HG03442 (cell line): ENCODE results near the gene TTC16.
"Not testable (repeated sequence)": the region's sequence is repeated elsewhere in the genome, so short reads cannot be mapped to it uniquely, and the experiment has no call there.

Experiments used
- ATAC-seq: cut with Tn5 transposase; IDR thresholded peaks from one replicate; pipeline ENCODE4 v1.9.1; 2021; ENCODE audit warnings: mild to moderate bottlenecking, moderate library complexity; ENCODE audit not compliant: unreplicated experiment

TTC16 gene

GRCh38 chr9:127738666-127739065, 22.8 kb downstream of the TTC16 start:
- no peak for ATAC-seq

- ATAC-seq = no peak
These were observed 23.9 kb downstream of the TTC16 start for GRCh38 chr9:127739614-127740330.

GRCh38 chr9:127741831-127742434, 26.1 kb downstream of the TTC16 start:
- no peak for ATAC-seq

GRCh38 chr9:127742435-127743088, 26.7 kb downstream of the TTC16 start:
- ATAC-seq = no peak

- no peak for ATAC-seq
These were observed 28.7 kb downstream of the TTC16 start for GRCh38 chr9:127744398-127745110.

- no peak for ATAC-seq
These were observed 31.2 kb downstream of the TTC16 start for GRCh38 chr9:127746959-127747569.

- no peak for ATAC-seq
These were observed 33.4 kb downstream of the TTC16 start for GRCh38 chr9:127749090-127749787.

- no peak for ATAC-seq
These were observed 35.6 kb downstream of the TTC16 start for GRCh38 chr9:127751269-127752054.

- no peak for ATAC-seq
These were observed 37.3 kb downstream of the TTC16 start for GRCh38 chr9:127753148-127753547.

GRCh38 chr9:127753622-127754021, 37.7 kb downstream of the TTC16 start:
- ATAC-seq = no peak

GRCh38 chr9:127754099-127755060, 38.5 kb downstream of the TTC16 start:
- no peak for ATAC-seq

- ATAC-seq = no peak
These were observed 39.5 kb downstream of the TTC16 start for GRCh38 chr9:127755061-127756060.

GRCh38 chr9:127756233-127756632, 40.4 kb downstream of the TTC16 start:
- no peak for ATAC-seq

GRCh38 chr9:127756776-127757175, 40.9 kb downstream of the TTC16 start:
- ATAC-seq = not testable (repeated sequence)

- ATAC-seq = no peak
These were observed 43.0 kb downstream of the TTC16 start for GRCh38 chr9:127758843-127759242.

GRCh38 chr9:127761061-127761460, 45.2 kb downstream of the TTC16 start:
- ATAC-seq = no peak

GRCh38 chr9:127761491-127761956, 45.6 kb downstream of the TTC16 start:
- no peak for ATAC-seq
